ENCODE results near the gene ZNF821. TPM values are rescaled to one million over a fixed set of nuclear protein-coding genes. Genes with fewer than 3 reads are reported as not detected.

ZNF821 gene
- total RNA-seq, 1 experiment from 2014 or later, result 4.9 TPM

DNA sequence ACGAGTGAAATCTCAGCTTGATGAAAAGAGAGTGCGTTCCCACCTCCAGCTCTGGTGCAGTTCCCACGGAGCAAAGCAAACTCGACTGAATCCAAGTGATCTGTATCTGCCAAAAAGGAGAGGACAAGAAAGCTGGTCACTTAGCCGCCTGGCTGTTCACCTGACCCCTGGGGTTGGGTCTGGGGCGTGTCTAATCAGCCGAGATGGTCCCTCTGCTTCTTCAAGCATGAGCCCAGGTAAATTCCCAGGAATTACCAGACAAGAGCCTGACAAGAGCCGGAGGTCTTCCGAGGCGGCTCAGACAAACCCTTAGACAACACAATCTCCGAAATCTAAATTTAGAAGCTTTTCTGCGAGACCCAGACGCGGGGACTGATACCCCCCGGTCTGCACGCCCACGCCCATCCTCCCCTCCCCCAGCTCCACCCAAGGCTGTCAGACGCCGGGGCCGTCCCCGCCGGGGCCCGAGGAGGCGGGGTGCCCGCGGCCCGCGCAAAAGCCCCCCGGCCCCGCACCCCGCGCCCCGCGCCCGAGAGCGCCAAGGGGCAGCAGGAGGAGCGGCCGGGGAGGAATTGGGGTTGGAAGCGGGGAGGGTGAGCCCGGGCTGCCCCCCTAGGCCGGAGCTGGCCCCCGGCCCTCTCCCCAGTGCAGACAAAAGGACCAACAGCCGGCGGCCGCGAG is 674 bp downstream of the ZNF821 start:
- Histone ChIP-seq H3K4me1 (ENCODE audit: control insufficient read depth in 1 of 2, insufficient read depth in 2 of 2, low read length in 2 of 2) (peaks cover 14 to 18% of the 10 kb centered on the region in 2 experiments), H3K36me3 (ENCODE audit: control insufficient read depth in 1 of 2, insufficient read depth in 2 of 2, low read length in 2 of 2) (no peaks in the 10 kb centered on the region; a peak in 1 of 4 replicates), H3K4me2 (ENCODE audit: low read length) (peak overlapping the region; percentile 93), H3K79me2 (ENCODE audit: insufficient read depth, low read length) (no peaks in the 10 kb centered on the region), H3K27ac (ENCODE audit: low read depth, low read length) (peak overlapping the region; percentile 79), H3K27me3 (ENCODE audit: insufficient read depth, low read length) (no peaks in the 10 kb centered on the region), H2AFZ (ENCODE audit: low read depth, low read length, poor library complexity, severe bottlenecking) (no peak overlapping the region), H3K9me3 (ENCODE audit: control insufficient read depth in 1 of 2, insufficient read depth in 1 of 2, low read depth in 1 of 2, low read length in 2 of 2) (no peaks in the 10 kb centered on the region), H4K20me1 (ENCODE audit: insufficient read depth) (no peaks in the 10 kb centered on the region), H3K4me3 (replicated peaks in 1 of 2; ENCODE audit: low read depth in 1 of 2, low read length in 2 of 2) (peak overlapping the region; percentile 61 to 73), H3K9me2 (ENCODE audit: insufficient read depth) (no peaks in the 10 kb centered on the region), H3K9ac (ENCODE audit: low read length) (peak overlapping the region; percentile 64)
- ChIA-PET POLR2A (interaction anchor here (0.6 to 1.5 kb wide), 5 partner anchors 12 to 1723 kb away, joined by 3 to 4 read pairs (median 3); partner anchors contain the start of genes AP1G1 and IST1), RAD21 (ENCODE audit: low non-redundant PET in 1 of 2, low total read pairs in 2 of 2, uncharacterized antibody in 2 of 2, unreplicated experiment in 2 of 2) (no interaction called here), CTCF (interaction anchor here (0.7 to 2.3 kb wide), 11 partner anchors 9 to 272 kb away, joined by 3 to 11 read pairs (median 4); no protein-coding TSS in a partner anchor)
- TF ChIP-seq TCF7L2 (IDR thresholded peaks at IDR 0.05; ENCODE audit: borderline replicate concordance, extremely low read depth, insufficient read depth, insufficient read length) (no peak), EGR1 (IDR thresholded peaks at IDR 0.05; ENCODE audit: low read depth) (peak; percentile 85)
- ATAC-seq (peak; percentile 57), DNase-seq (ENCODE audit: low read depth, low spot score) (no peak)
- no TSS peak for BruUV-seq (replicated peaks)
- intact Hi-C loops (cut with micrococcal nuclease), result loop anchor here (2.0 to 10.0 kb wide), 2 partner anchors 77 to 211 kb away; partner anchors contain the start of genes DHX38 and TXNL4B

DNA sequence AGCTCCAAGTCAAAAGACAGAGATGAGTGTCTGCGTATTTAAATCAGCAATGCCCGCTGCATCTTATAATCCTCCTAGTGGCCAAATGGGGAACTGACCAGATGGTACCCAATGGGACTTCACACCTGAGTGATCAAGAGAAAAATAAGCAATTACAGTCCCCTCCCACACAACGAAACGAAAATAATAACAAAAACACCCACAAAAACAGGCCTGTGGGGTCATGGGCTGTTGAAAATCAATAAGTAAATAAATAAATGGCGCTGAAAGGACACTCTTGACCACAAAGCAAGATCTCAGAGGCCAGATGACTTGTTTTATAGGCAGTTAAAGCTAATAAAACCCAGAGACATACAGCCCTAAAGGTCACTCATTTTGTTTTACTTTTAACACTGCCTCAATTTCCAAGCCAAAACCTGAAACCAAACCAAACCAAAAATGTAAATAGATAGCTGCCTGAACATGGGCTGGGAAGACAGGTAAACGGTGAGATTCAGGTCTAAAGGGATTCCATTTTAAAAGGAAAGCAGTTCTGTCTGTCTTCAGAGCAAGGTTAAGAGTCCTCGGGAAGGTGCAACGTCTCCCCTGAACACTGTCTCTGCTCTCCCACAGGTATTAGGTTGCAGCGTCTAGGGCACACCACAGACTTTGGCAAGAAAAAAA is 1.3 kb downstream of the ZNF821 start:
- POLR2A ChIA-PET, result interaction anchor here (0.6 to 1.5 kb wide), 5 partner anchors 10 to 1724 kb away, joined by 3 to 4 read pairs (median 3); partner anchors contain the start of genes AP1G1 and IST1
- TF ChIP-seq, protein P1, sequence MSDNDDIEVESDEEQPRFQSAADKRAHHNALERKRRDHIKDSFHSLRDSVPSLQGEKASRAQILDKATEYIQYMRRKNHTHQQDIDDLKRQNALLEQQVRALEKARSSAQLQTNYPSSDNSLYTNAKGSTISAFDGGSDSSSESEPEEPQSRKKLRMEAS (IDR thresholded peaks at IDR 0.05), result peak; percentile 17; the same call in 1 of the 2 replicates
- TF ChIP-seq EZH2phosphoT487 (IDR thresholded peaks at IDR 0.05; ENCODE audit: borderline replicate concordance), result no peak
- no peak for TF ChIP-seq FOSL1 (IDR thresholded peaks at IDR 0.05; ENCODE audit: low read depth)
- no peak for TF ChIP-seq JUND (IDR thresholded peaks at IDR 0.05)
- no peak for TF ChIP-seq ZFX (IDR thresholded peaks at IDR 0.05)
- TF ChIP-seq, protein P2, sequence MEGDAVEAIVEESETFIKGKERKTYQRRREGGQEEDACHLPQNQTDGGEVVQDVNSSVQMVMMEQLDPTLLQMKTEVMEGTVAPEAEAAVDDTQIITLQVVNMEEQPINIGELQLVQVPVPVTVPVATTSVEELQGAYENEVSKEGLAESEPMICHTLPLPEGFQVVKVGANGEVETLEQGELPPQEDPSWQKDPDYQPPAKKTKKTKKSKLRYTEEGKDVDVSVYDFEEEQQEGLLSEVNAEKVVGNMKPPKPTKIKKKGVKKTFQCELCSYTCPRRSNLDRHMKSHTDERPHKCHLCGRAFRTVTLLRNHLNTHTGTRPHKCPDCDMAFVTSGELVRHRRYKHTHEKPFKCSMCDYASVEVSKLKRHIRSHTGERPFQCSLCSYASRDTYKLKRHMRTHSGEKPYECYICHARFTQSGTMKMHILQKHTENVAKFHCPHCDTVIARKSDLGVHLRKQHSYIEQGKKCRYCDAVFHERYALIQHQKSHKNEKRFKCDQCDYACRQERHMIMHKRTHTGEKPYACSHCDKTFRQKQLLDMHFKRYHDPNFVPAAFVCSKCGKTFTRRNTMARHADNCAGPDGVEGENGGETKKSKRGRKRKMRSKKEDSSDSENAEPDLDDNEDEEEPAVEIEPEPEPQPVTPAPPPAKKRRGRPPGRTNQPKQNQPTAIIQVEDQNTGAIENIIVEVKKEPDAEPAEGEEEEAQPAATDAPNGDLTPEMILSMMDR (IDR thresholded peaks at IDR 0.05 in 2 of 3, conservative IDR thresholded peaks at IDR 0.05 in 1 of 3; ENCODE audit: borderline replicate concordance in 1 of 3, insufficient read depth in 1 of 3, low read depth in 2 of 3, low read length in 2 of 3), result peak; percentile 50 to 87 (median 86); a peak in 5 of 6 replicates
- TF ChIP-seq, protein P3, sequence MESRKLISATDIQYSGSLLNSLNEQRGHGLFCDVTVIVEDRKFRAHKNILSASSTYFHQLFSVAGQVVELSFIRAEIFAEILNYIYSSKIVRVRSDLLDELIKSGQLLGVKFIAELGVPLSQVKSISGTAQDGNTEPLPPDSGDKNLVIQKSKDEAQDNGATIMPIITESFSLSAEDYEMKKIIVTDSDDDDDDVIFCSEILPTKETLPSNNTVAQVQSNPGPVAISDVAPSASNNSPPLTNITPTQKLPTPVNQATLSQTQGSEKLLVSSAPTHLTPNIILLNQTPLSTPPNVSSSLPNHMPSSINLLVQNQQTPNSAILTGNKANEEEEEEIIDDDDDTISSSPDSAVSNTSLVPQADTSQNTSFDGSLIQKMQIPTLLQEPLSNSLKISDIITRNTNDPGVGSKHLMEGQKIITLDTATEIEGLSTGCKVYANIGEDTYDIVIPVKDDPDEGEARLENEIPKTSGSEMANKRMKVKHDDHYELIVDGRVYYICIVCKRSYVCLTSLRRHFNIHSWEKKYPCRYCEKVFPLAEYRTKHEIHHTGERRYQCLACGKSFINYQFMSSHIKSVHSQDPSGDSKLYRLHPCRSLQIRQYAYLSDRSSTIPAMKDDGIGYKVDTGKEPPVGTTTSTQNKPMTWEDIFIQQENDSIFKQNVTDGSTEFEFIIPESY (IDR thresholded peaks at IDR 0.05; ENCODE audit: extremely low read depth, insufficient replicate concordance, low read length), result no peak
- 0 out of 2 replicates have a peak, but pooled peaks have one; percentile 43 for TF ChIP-seq CBX3 (IDR thresholded peaks at IDR 0.05; ENCODE audit: low read depth)
- TF ChIP-seq ELF1 (IDR thresholded peaks at IDR 0.05; ENCODE audit: borderline replicate concordance, low read depth), result no peak
- no peak for TF ChIP-seq POLR2AphosphoS5 (IDR thresholded peaks at IDR 0.05; ENCODE audit: low read depth, low read length)
- TF ChIP-seq TCF7L2 (IDR thresholded peaks at IDR 0.05; ENCODE audit: borderline replicate concordance, extremely low read depth, insufficient read depth, insufficient read length), result peak; percentile 48

More for the DNA sequence above, 1.3 kb downstream of the ZNF821 start:
- Histone ChIP-seq H3K4me1 (ENCODE audit: control insufficient read depth in 1 of 2, insufficient read depth in 2 of 2, low read length in 2 of 2) (peaks cover 14 to 18% of the 10 kb centered on the region in 2 experiments), H3K9ac (ENCODE audit: low read length) (peak overlapping the region; percentile 64), H3K27me3 (ENCODE audit: insufficient read depth, low read length) (no peaks in the 10 kb centered on the region), H2AFZ (ENCODE audit: low read depth, low read length, poor library complexity, severe bottlenecking) (no peak overlapping the region), H3K9me2 (ENCODE audit: insufficient read depth) (no peaks in the 10 kb centered on the region), H3K9me3 (ENCODE audit: control insufficient read depth in 1 of 2, insufficient read depth in 1 of 2, low read depth in 1 of 2, low read length in 2 of 2) (no peaks in the 10 kb centered on the region), H3K79me2 (ENCODE audit: insufficient read depth, low read length) (no peaks in the 10 kb centered on the region), H3K36me3 (ENCODE audit: control insufficient read depth in 1 of 2, insufficient read depth in 2 of 2, low read length in 2 of 2) (no peaks in the 10 kb centered on the region; a peak in 1 of 4 replicates), H3K4me2 (ENCODE audit: low read length) (peak overlapping the region; percentile 93), H3K27ac (ENCODE audit: low read depth, low read length) (0 out of 2 replicates have a peak overlapping the region, but pooled peaks have one; percentile 5), H4K20me1 (ENCODE audit: insufficient read depth) (no peaks in the 10 kb centered on the region), H3K4me3 (replicated peaks in 1 of 2; ENCODE audit: low read depth in 1 of 2, low read length in 2 of 2) (peak overlapping the region; percentile 61 to 73)
- RAD21 ChIA-PET (ENCODE audit: low non-redundant PET in 1 of 2, low total read pairs in 2 of 2, uncharacterized antibody in 2 of 2, unreplicated experiment in 2 of 2), result interaction anchor here in 1 of 2 experiments (0.5 kb wide), 1 partner anchor 114 kb away, joined by 3 read pairs; no protein-coding TSS in a partner anchor
- BruUV-seq (replicated peaks), result TSS peak; percentile 54
- intact Hi-C loops (cut with micrococcal nuclease), result loop anchor here (2.0 to 10.0 kb wide), 2 partner anchors 78 to 212 kb away; partner anchors contain the start of genes DHX38 and TXNL4B
- CTCF ChIA-PET, result interaction anchor here (0.6 to 2.3 kb wide), 16 partner anchors 9 to 271 kb away, joined by 3 to 11 read pairs (median 4); no protein-coding TSS in a partner anchor
- ATAC-seq (peak; percentile 67), DNase-seq (ENCODE audit: low read depth, low spot score) (peak; percentile 72)
